ENCODE measurements around the gene ZRSR2. TPM values are rescaled to one million over a fixed set of nuclear protein-coding genes. Genes with fewer than 3 reads are reported as not detected.

The ZRSR2 gene
- total and polyA plus RNA-seq, 9 of the 15 experiments (the other 6 are each of a cell fraction or from before 2014, with no cell fraction given): 3.5 to 19.5 (median 8.6) TPM

DNA sequence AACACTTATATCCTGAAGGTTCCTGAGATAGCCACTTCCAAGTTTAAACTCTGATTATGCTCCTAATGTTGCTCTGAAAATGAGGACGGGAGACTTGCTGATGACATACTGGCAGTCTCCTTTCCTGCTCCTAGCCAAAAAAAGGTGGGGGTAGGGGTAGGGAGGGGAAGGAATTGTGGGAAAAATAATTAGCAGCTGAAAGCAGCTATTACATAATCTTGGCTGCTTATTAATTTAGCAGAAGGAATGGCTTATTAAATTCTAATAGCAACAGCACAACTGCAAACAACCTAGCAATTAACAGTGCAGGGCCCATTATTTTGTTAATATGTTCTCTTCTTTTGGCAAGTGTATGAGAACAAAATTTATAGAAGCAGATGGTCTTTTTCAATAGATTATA, 66.4 kb downstream of the ZRSR2 start:
- CTCF ChIA-PET (ENCODE audit: low intra/inter-chr PET ratio): no interaction called here
- Histone ChIP-seq H3K4me2 (ENCODE audit: insufficient read depth, low read length) (peak overlapping the region; percentile 83; the same call in 1 of the 2 replicates), H3K27me3 (ENCODE audit: control insufficient read depth in 2 of 2, insufficient read depth in 2 of 2, low read length in 2 of 2) (no peaks in the 10 kb centered on the region), H3K4me1 (replicated peaks in 1 of 2; ENCODE audit: control insufficient read depth in 2 of 2, insufficient read depth in 2 of 2, low read length in 2 of 2) (peaks cover 0 to 8% of the 10 kb centered on the region in 2 experiments; a peak in 3 of 5 replicates), H2AFZ (ENCODE audit: low read depth, low read length) (peak overlapping the region; percentile 80), H4K20me1 (replicated peaks; ENCODE audit: control insufficient read depth, insufficient read depth, low read length) (no peaks in the 10 kb centered on the region), H3K4me3 (no peak overlapping the region), H3K9ac (ENCODE audit: insufficient read depth in 1 of 2, low read depth in 2 of 2, low read length in 2 of 2) (peak overlapping the region in 1 of 2 experiments; percentile 77; a peak in 1 of 4 replicates), H3K9me1 (ENCODE audit: control insufficient read depth, insufficient read depth, low read length) (no peaks in the 10 kb centered on the region), H3K27ac (ENCODE audit: extremely low read depth, low read depth, low read length) (no peak overlapping the region; the same call in 2 of the 3 replicates), H3K79me2 (ENCODE audit: control insufficient read depth, insufficient read depth, low read length) (peaks cover 11% of the 10 kb centered on the region), H3K36me3 (ENCODE audit: control insufficient read depth, insufficient read depth, low read length) (peaks cover 3% of the 10 kb centered on the region; the same call in 2 of the 3 replicates), H3K9me3 (replicated peaks; ENCODE audit: control insufficient read depth, insufficient read depth, low read depth, low read length) (no peaks in the 10 kb centered on the region)
- no TSS peak for BruUV-seq (replicated peaks)
- TF ChIP-seq BRCA1 (IDR thresholded peaks at IDR 0.05) (no peak), BRCA1 (CRISPR knock-in tag; IDR thresholded peaks at IDR 0.05) (no peak), CEBPG (CRISPR knock-in tag; IDR thresholded peaks at IDR 0.05) (no peak), CEBPG (tag; conservative IDR thresholded peaks at IDR 0.05 in 1 of 2, IDR thresholded peaks at IDR 0.05 in 1 of 2) (peak in 1 of 2 experiments; percentile 62; a peak in 2 of 4 replicates), MAZ (CRISPR knock-in tag; conservative IDR thresholded peaks at IDR 0.05 in 1 of 2, IDR thresholded peaks at IDR 0.05 in 1 of 2) (peak in 1 of 2 experiments; percentile 29; a peak in 1 of 4 replicates), ZNF134 (CRISPR knock-in tag; conservative IDR thresholded peaks at IDR 0.05) (no peak)
- in situ Hi-C loops (cut with MboI): no loop called here
- 38% methylated on average over 1 of the region's 1 CpG for WGBS (ENCODE audit: insufficient coverage, low coverage, missing lambda C conversion rate)
- POLR2A ChIA-PET: interaction anchor here (1.0 kb wide), 1 partner anchor 461 kb away, joined by 4 read pairs; no protein-coding TSS in a partner anchor
- no peak for DNase-seq (ENCODE audit: extremely low read depth in 1 of 4, low spot score in 3 of 4)
- FAIRE-seq: no peak
- intact Hi-C loops (cut with micrococcal nuclease): no loop called here
- no peak for ATAC-seq

DNA sequence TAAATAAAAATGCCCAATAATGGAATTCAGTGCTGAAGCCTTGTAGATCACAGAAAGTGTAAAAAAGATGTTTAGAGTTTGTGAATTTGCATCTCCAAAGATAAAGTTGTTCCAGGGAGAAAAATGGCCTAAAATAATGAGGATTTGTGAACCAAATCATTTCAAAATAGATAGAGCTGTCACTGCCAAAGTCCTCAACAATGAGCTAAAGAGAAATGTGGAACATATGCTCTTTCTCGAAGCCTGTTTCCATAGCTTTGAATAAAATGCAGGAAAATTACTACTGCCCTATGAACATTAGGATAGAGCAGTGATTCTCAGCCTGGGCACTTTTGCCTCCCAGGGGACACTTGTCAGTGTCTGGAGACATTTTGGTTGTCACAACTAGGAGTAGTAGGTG, 67.8 kb downstream of the ZRSR2 start:
- Histone ChIP-seq H3K79me2 (ENCODE audit: control insufficient read depth, insufficient read depth, low read length) (peaks cover 11% of the 10 kb centered on the region), H3K4me2 (ENCODE audit: insufficient read depth, low read length) (no peak overlapping the region), H3K9me1 (ENCODE audit: control insufficient read depth, insufficient read depth, low read length) (no peaks in the 10 kb centered on the region), H3K9me3 (replicated peaks; ENCODE audit: control insufficient read depth, insufficient read depth, low read depth, low read length) (no peaks in the 10 kb centered on the region), H4K20me1 (replicated peaks; ENCODE audit: control insufficient read depth, insufficient read depth, low read length) (no peaks in the 10 kb centered on the region), H3K27me3 (ENCODE audit: control insufficient read depth in 2 of 2, insufficient read depth in 2 of 2, low read length in 2 of 2) (no peaks in the 10 kb centered on the region; a peak in 1 of 5 replicates), H3K4me1 (replicated peaks in 1 of 2; ENCODE audit: control insufficient read depth in 2 of 2, insufficient read depth in 2 of 2, low read length in 2 of 2) (peaks cover 0 to 8% of the 10 kb centered on the region in 2 experiments; a peak in 3 of 5 replicates), H3K4me3 (no peak overlapping the region), H3K36me3 (ENCODE audit: control insufficient read depth, insufficient read depth, low read length) (no peaks in the 10 kb centered on the region), H3K27ac (ENCODE audit: extremely low read depth, low read depth, low read length) (no peak overlapping the region), H3K9ac (ENCODE audit: insufficient read depth in 1 of 2, low read depth in 2 of 2, low read length in 2 of 2) (no peak overlapping the region), H2AFZ (ENCODE audit: low read depth, low read length) (no peak overlapping the region)
- WGBS (ENCODE audit: insufficient coverage, low coverage, missing lambda C conversion rate): 33% methylated on average over 1 of the region's 1 CpG
- BruUV-seq (replicated peaks): no TSS peak
- FAIRE-seq (no peak), ATAC-seq (no peak), DNase-seq (ENCODE audit: extremely low read depth in 1 of 4, low spot score in 3 of 4) (no peak)
- CTCF ChIA-PET (ENCODE audit: low intra/inter-chr PET ratio): no interaction called here
- intact Hi-C loops (cut with micrococcal nuclease): no loop called here
- in situ Hi-C loops (cut with MboI): no loop called here
- POLR2A ChIA-PET: no interaction called here
- TF ChIP-seq HEY1 (CRISPR knock-in tag; IDR thresholded peaks at IDR 0.05; ENCODE audit: borderline replicate concordance) (no peak), TBP (optimal IDR thresholded peaks at IDR 0.05; ENCODE audit: low read depth, low read length) (no peak), BHLHE40 (IDR thresholded peaks at IDR 0.05; ENCODE audit: low read length) (no peak), EGR1 (conservative IDR thresholded peaks at IDR 0.05) (no peak), ZNF239 (CRISPR knock-in tag; IDR thresholded peaks at IDR 0.05) (no peak), RUNX1 (IDR thresholded peaks at IDR 0.05; ENCODE audit: low read depth) (no peak), BACH1 (tag; IDR thresholded peaks at IDR 0.05) (no peak)
- TF ChIP-seq, protein P1, sequence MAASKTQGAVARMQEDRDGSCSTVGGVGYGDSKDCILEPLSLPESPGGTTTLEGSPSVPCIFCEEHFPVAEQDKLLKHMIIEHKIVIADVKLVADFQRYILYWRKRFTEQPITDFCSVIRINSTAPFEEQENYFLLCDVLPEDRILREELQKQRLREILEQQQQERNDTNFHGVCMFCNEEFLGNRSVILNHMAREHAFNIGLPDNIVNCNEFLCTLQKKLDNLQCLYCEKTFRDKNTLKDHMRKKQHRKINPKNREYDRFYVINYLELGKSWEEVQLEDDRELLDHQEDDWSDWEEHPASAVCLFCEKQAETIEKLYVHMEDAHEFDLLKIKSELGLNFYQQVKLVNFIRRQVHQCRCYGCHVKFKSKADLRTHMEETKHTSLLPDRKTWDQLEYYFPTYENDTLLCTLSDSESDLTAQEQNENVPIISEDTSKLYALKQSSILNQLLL (CRISPR knock-in tag; IDR thresholded peaks at IDR 0.05; ENCODE audit: borderline replicate concordance): no peak
- TF ChIP-seq, protein P2, sequence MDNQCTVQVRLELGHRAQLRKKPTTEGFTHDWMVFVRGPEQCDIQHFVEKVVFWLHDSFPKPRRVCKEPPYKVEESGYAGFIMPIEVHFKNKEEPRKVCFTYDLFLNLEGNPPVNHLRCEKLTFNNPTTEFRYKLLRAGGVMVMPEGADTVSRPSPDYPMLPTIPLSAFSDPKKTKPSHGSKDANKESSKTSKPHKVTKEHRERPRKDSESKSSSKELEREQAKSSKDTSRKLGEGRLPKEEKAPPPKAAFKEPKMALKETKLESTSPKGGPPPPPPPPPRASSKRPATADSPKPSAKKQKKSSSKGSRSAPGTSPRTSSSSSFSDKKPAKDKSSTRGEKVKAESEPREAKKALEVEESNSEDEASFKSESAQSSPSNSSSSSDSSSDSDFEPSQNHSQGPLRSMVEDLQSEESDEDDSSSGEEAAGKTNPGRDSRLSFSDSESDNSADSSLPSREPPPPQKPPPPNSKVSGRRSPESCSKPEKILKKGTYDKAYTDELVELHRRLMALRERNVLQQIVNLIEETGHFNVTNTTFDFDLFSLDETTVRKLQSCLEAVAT (IDR thresholded peaks at IDR 0.05): no peak
